ENCODE measurements around the gene SLC13A4.
"Not testable (repeated sequence)": the region's sequence is repeated elsewhere in the genome, so short reads cannot be mapped to it uniquely, and the experiment has no call there.

Gene SLC13A4

GRCh38 chr7:135716677-135717238 is 11.2 kb downstream of the SLC13A4 start:
- DNase-seq: no peak

GRCh38 chr7:135715673-135716072 is 12.3 kb downstream of the SLC13A4 start:
- DNase-seq: no peak

- DNase-seq: no peak
Measured at GRCh38 chr7:135715055-135715522, 12.9 kb downstream of the SLC13A4 start.

- DNase-seq: no peak
Measured at GRCh38 chr7:135714534-135715009, 13.4 kb downstream of the SLC13A4 start.

- no peak for DNase-seq
Measured at GRCh38 chr7:135713836-135714470, 14.0 kb downstream of the SLC13A4 start.

- DNase-seq: no peak
Measured at GRCh38 chr7:135712796-135713195, 15.2 kb downstream of the SLC13A4 start.

GRCh38 chr7:135712182-135712782 is 15.7 kb downstream of the SLC13A4 start:
- no peak for DNase-seq

GRCh38 chr7:135711139-135711469 is 16.9 kb downstream of the SLC13A4 start:
- DNase-seq: no peak

- peak; percentile 39 for DNase-seq
Measured at GRCh38 chr7:135710417-135711138, 17.4 kb downstream of the SLC13A4 start.

GRCh38 chr7:135709508-135709907 is 18.5 kb downstream of the SLC13A4 start:
- no peak for DNase-seq

- DNase-seq: no peak
Measured at GRCh38 chr7:135708041-135708440, 19.9 kb downstream of the SLC13A4 start.

- DNase-seq: no peak
Measured at GRCh38 chr7:135707570-135707966, 20.4 kb downstream of the SLC13A4 start.

GRCh38 chr7:135706858-135707569 is 21.0 kb downstream of the SLC13A4 start:
- no peak for DNase-seq

GRCh38 chr7:135706038-135706742 is 21.8 kb downstream of the SLC13A4 start:
- DNase-seq: no peak

GRCh38 chr7:135704698-135705097 is 23.3 kb downstream of the SLC13A4 start:
- DNase-seq: no peak

- peak; percentile 29 for DNase-seq
Measured at GRCh38 chr7:135704074-135704473, 23.9 kb downstream of the SLC13A4 start.

- no peak for DNase-seq
Measured at GRCh38 chr7:135697276-135698049, 30.5 kb downstream of the SLC13A4 start.

- DNase-seq: no peak
Measured at GRCh38 chr7:135693558-135693957, 34.4 kb downstream of the SLC13A4 start.

GRCh38 chr7:135692606-135693005 is 35.4 kb downstream of the SLC13A4 start:
- not testable (repeated sequence) for DNase-seq

- no peak for DNase-seq
Measured at GRCh38 chr7:135692055-135692454, 35.9 kb downstream of the SLC13A4 start.

GRCh38 chr7:135690566-135690965 is 37.4 kb downstream of the SLC13A4 start:
- DNase-seq: no peak

- no peak for DNase-seq
Measured at GRCh38 chr7:135687466-135687865, 40.5 kb downstream of the SLC13A4 start.
